ENCODE measurements around the gene VPS37B.

VPS37B gene

GRCh38 chr12:122944605-122945592, 49.0 kb upstream of the VPS37B start:
- TF ChIP-seq TOX (CRISPR knock-in tag; IDR thresholded peaks at IDR 0.05; ENCODE audit: borderline replicate concordance) (no peak), ZFP3 (CRISPR knock-in tag; IDR thresholded peaks at IDR 0.05) (no peak), ZFP30 (CRISPR knock-in tag; IDR thresholded peaks at IDR 0.05) (no peak), SNAI2 (CRISPR knock-in tag; IDR thresholded peaks at IDR 0.05) (no peak), ESRRG (CRISPR knock-in tag; IDR thresholded peaks at IDR 0.05) (no peak), TSHZ2 (CRISPR knock-in tag; IDR thresholded peaks at IDR 0.05) (no peak), GLIS3 (CRISPR knock-in tag; IDR thresholded peaks at IDR 0.05) (no peak), ZNF70 (CRISPR knock-in tag; IDR thresholded peaks at IDR 0.05) (no peak), CSRNP3 (CRISPR knock-in tag; IDR thresholded peaks at IDR 0.05) (no peak), RARB (CRISPR knock-in tag; IDR thresholded peaks at IDR 0.05) (no peak), PATZ1 (CRISPR knock-in tag; IDR thresholded peaks at IDR 0.05; ENCODE audit: borderline replicate concordance) (no peak), CSDC2 (CRISPR knock-in tag; IDR thresholded peaks at IDR 0.05) (no peak), ZC3H10 (CRISPR knock-in tag; IDR thresholded peaks at IDR 0.05) (no peak), OSR1 (CRISPR knock-in tag; IDR thresholded peaks at IDR 0.05) (no peak), ISL1 (CRISPR knock-in tag; IDR thresholded peaks at IDR 0.05) (no peak), BACH2 (CRISPR knock-in tag; IDR thresholded peaks at IDR 0.05; ENCODE audit: borderline replicate concordance) (no peak), TCF4 (CRISPR knock-in tag; IDR thresholded peaks at IDR 0.05; ENCODE audit: borderline replicate concordance) (no peak)
- ATAC-seq: no peak; the same call in 2 of the 3 replicates

- no peak for ATAC-seq
- TF ChIP-seq ZFP3 (CRISPR knock-in tag; IDR thresholded peaks at IDR 0.05) (no peak), ARNTL (CRISPR knock-in tag; IDR thresholded peaks at IDR 0.05; ENCODE audit: borderline replicate concordance, low read depth) (no peak), CSDC2 (CRISPR knock-in tag; IDR thresholded peaks at IDR 0.05) (no peak), ZNF70 (CRISPR knock-in tag; IDR thresholded peaks at IDR 0.05) (no peak), ZNF565 (CRISPR knock-in tag; conservative IDR thresholded peaks at IDR 0.05; ENCODE audit: low read depth) (no peak), BACH2 (CRISPR knock-in tag; IDR thresholded peaks at IDR 0.05; ENCODE audit: borderline replicate concordance) (no peak), PATZ1 (CRISPR knock-in tag; IDR thresholded peaks at IDR 0.05; ENCODE audit: borderline replicate concordance) (no peak), ISL1 (CRISPR knock-in tag; IDR thresholded peaks at IDR 0.05) (no peak), TSHZ2 (CRISPR knock-in tag; IDR thresholded peaks at IDR 0.05) (no peak), ESRRG (CRISPR knock-in tag; IDR thresholded peaks at IDR 0.05) (no peak), TOX (CRISPR knock-in tag; IDR thresholded peaks at IDR 0.05; ENCODE audit: borderline replicate concordance) (no peak), CSRNP3 (CRISPR knock-in tag; IDR thresholded peaks at IDR 0.05) (no peak), GLIS3 (CRISPR knock-in tag; IDR thresholded peaks at IDR 0.05) (no peak), POU6F1 (CRISPR knock-in tag; IDR thresholded peaks at IDR 0.05; ENCODE audit: borderline replicate concordance, low read depth) (no peak), CREB5 (CRISPR knock-in tag; IDR thresholded peaks at IDR 0.05; ENCODE audit: low read depth) (no peak), RARB (CRISPR knock-in tag; IDR thresholded peaks at IDR 0.05) (no peak), ZC3H10 (CRISPR knock-in tag; IDR thresholded peaks at IDR 0.05) (no peak)
Measured at GRCh38 chr12:122943196-122943595, 47.3 kb upstream of the VPS37B start.

All from SK-N-SH treated with all-trans-retinoic acid at 6 μM for 48 hours (cell line).